Adrenal gland (tissue), 12 donors: ENCODE data around the gene RFXANK. TPM values are rescaled to one million over a fixed set of nuclear protein-coding genes. Genes with fewer than 3 reads are reported as not detected.

Experiments
- DNase-seq, 7 donors: peaks; one replicate each; pipeline ENCODE4 v3.0.0-alpha.2; 2019 to 2020
- H3K27ac ChIP-seq, 5 donors: fragments of 200-600 bp; sonication (generic) in 4 of 5; 1 replicate in 3 of 5; 2 replicates in 2 of 5; pipeline versions ENCODE4 v1.5.1 to v1.8.0; 2016 to 2020; ENCODE audit warnings: mild to moderate bottlenecking in 1 of 5
- H3K27me3 ChIP-seq: fragments of 200-600 bp; 2 replicates; pipeline ENCODE4 v1.8.0; 2021
- H3K36me3 ChIP-seq, 2 donors: fragments of 200-600 bp; replicated peaks in 1 of 2; 1 replicate in 1 of 2; 2 replicates in 1 of 2; pipeline versions ENCODE4 v1.5.1 to v1.8.0; 2018 to 2022
- H3K4me1 ChIP-seq, 2 donors: fragments of 200-600 bp; replicated peaks in 1 of 2; 1 replicate in 1 of 2; 2 replicates in 1 of 2; pipeline versions ENCODE4 v1.5.1 to v1.8.0; 2018 to 2021
- H3K4me3 ChIP-seq, 4 donors: fragments of 200-600 bp; sonication (generic) in 3 of 4; one replicate each; pipeline ENCODE4 v1.5.1; 2016 to 2018
- H3K9me3 ChIP-seq, 3 donors: fragments of 200-600 bp; sonication (generic) in 1 of 3; replicated peaks in 1 of 3; 1 replicate in 2 of 3; 2 replicates in 1 of 3; pipeline versions ENCODE4 v1.5.1 to v1.8.0; 2016 to 2021
- POLR2A ChIP-seq, 2 donors: fragments of 450-650 bp; IDR thresholded peaks; one replicate each; pipeline ENCODE4 v1.6.1; 2017; ENCODE audit warnings: antibody characterized with exemption in 2 of 2, mild to moderate bottlenecking in 2 of 2, moderate library complexity in 1 of 2
- WGBS, 4 donors: extraction: QIAGEN DNeasy Blood & Tissue Kit in 2 of 4; methylation state at CpG; one replicate each; pipeline versions ENCODE4 v1.1.5 to v1.1.7; 2013 to 2017; 5-methylcytosine and 5-hydroxymethylcytosine counted together
- intact Hi-C, 2 donors: fragments of 100-400 bp; cut with DNase I; formaldehyde crosslinking; loops; one replicate each; pipeline versions ENCODE4 v1.14.1 to v1.15.0; 2022 to 2023
- polyA plus RNA-seq, 3 donors: library from polyadenylated mRNA; stranded (reverse); fragments of 200-250 nt in 2 of 3; fragments of 350-450 nt in 1 of 3; fragmentation: Illumina TruSeq in 1 of 3; extraction: RNeasy Lipid Tissue Mini Kit (QIAGEN cat#74804) in 1 of 3; gene quantifications; one replicate each; pipeline ENCODE4 v1.2.3, GENCODE V29; 2013 to 2014
- total RNA-seq, 9 donors: library from RNA; depleted of rRNA in 4 of 9; stranded (reverse); fragments of >200 nt in 4 of 9; fragments of 120-200 nt in 1 of 9; fragmentation: NEBNext Ultra II Directional in 1 of 9; extraction: Animal tissue kit (Norgen Biotek cat#: 25700) in 1 of 9; gene quantifications; one replicate each; pipeline versions ENCODE4 v1.1.0 to v1.2.4, GENCODE V29; 2013 to 2023
- TF ChIP-seq, protein P1 (sequence below), 6 experiments: fragments of 450-650 bp in 4 of 6; fragments of 200-600 bp in 2 of 6; sonication (generic) in 1 of 6; IDR thresholded peaks; 1 replicate in 5 of 6; 2 replicates in 1 of 6; pipeline versions ENCODE4 v1.5.1 to v1.8.0; 2016 to 2021; ENCODE audit warnings: antibody characterized with exemption in 6 of 6, mild to moderate bottlenecking in 2 of 6, moderate library complexity in 1 of 6
- donor health status: healthy with polysubstance abuse.
- donor health status: Bipolar disorder and iron deficiency.
- donor health status: DM: yes; HTN: yes; CAD: no.
- donor health status: DM: no; HTN: no; CAD: no.
- donor health status: DM: no; HTN: no; CAD: no.
- donor health status: DM: yes; HTN: yes; CAD: no.

Gene RFXANK
- total and polyA plus RNA-seq, 12 donors = 21.7 to 195 (median 52.4) TPM

DNA sequence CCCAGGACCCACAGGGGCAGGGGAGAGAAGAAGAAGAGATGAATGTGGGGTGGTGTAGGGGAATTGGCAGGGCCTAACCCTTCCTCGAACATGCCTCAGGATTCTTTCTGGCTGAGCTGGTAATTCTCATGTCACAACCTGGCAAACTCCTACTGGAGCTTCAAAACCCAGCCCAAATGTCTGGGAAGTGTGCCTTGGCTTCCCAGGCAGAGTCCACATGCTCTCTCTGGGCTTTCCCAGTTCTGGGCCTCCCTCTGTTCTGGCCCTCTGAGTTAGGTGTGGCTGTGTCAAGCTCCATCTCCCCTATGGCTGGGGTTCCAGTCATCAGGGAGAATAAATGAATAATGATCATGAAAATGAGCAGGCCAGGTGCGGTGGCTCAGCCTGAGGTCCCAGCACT is 42.6 kb upstream of the RFXANK start:
- 78 to 92% (median 85%) methylated on average over 2 of the region's 2 CpGs for WGBS, 4 donors
- no peaks in the 10 kb centered on the region for H3K36me3 ChIP-seq
- no peak overlapping the region for H3K4me3 ChIP-seq
- H3K27me3 ChIP-seq = no peaks in the 10 kb centered on the region
- H3K9me3 ChIP-seq = no peaks in the 10 kb centered on the region
- TF ChIP-seq POLR2A (IDR thresholded peaks at IDR 0.05) = no peak
- TF ChIP-seq, protein P1, sequence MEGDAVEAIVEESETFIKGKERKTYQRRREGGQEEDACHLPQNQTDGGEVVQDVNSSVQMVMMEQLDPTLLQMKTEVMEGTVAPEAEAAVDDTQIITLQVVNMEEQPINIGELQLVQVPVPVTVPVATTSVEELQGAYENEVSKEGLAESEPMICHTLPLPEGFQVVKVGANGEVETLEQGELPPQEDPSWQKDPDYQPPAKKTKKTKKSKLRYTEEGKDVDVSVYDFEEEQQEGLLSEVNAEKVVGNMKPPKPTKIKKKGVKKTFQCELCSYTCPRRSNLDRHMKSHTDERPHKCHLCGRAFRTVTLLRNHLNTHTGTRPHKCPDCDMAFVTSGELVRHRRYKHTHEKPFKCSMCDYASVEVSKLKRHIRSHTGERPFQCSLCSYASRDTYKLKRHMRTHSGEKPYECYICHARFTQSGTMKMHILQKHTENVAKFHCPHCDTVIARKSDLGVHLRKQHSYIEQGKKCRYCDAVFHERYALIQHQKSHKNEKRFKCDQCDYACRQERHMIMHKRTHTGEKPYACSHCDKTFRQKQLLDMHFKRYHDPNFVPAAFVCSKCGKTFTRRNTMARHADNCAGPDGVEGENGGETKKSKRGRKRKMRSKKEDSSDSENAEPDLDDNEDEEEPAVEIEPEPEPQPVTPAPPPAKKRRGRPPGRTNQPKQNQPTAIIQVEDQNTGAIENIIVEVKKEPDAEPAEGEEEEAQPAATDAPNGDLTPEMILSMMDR (IDR thresholded peaks at IDR 0.05) = no peak
- DNase-seq = no peak
- no peaks in the 10 kb centered on the region for H3K4me1 ChIP-seq
- intact Hi-C loops = loop anchor here (10.0 kb wide), 2 partner anchors 95 to 195 kb away; no protein-coding TSS in a partner anchor
- H3K27ac ChIP-seq = no peak overlapping the region

- no peak for DNase-seq
- Histone ChIP-seq H3K36me3 (no peaks in the 10 kb centered on the region), H3K4me1 (no peaks in the 10 kb centered on the region), H3K4me3 (no peak overlapping the region), H3K27ac (no peak overlapping the region), H3K9me3 (no peaks in the 10 kb centered on the region), H3K27me3 (no peaks in the 10 kb centered on the region)
- 74 to 81% (median 77%) methylated on average over 11 of the region's 11 CpGs for WGBS, 4 donors
- TF ChIP-seq, protein P1 (IDR thresholded peaks at IDR 0.05) = no peak
- TF ChIP-seq POLR2A (IDR thresholded peaks at IDR 0.05) = no peak
- intact Hi-C loops = no loop called here
Measured at GRCh38 chr19:19151418-19151817, 40.6 kb upstream of the RFXANK start.

- intact Hi-C loops = no loop called here
- H3K27me3 ChIP-seq = no peaks in the 10 kb centered on the region
- H3K9me3 ChIP-seq = no peaks in the 10 kb centered on the region
- H3K36me3 ChIP-seq = no peaks in the 10 kb centered on the region
- no peak overlapping the region for H3K27ac ChIP-seq
- DNase-seq = no peak
- no peak overlapping the region for H3K4me3 ChIP-seq
- 76 to 82% (median 79%) methylated on average over 9 to 13 of the region's 13 CpGs for WGBS, 4 donors
- TF ChIP-seq, protein P1 (IDR thresholded peaks at IDR 0.05) = no peak
- no peak for TF ChIP-seq POLR2A (IDR thresholded peaks at IDR 0.05)
- H3K4me1 ChIP-seq = no peaks in the 10 kb centered on the region
Measured at GRCh38 chr19:19152668-19153384, 39.2 kb upstream of the RFXANK start.

DNA sequence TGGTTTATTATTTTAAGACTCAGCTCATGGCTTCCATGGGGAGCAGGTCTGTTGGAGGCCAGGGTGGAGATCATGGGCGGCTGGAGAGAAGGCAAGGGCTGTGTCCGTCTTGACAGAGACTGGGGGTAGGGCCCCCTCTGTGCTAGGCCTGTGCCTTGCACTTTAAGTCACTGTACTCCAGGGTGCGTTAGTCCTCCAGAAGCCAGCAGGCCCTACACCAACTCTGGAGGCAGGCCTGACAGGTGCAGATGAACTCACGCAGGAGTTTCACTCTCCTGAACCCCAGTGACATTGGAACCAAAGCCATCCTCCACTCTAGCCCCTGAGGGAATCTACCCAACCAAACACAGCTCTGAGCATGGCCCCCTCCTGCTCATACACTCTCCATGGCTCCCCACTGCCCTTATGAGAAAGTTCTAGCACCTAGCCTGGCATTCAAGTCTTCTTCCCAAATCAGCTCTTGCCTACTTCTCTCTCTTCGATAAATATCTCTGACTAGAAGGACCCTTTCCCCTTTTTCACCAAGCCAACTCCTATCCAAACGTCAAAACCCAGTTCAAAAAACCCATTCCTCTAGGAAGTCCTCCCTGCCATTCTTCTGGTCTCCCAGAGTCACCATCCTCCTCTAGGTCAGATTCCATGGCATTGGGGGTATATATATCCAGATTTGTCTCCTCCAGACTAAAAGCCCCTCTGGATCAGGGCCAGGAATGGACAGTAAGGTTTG is 37.1 kb upstream of the RFXANK start:
- WGBS, 4 donors = 90 to 95% (median 91%) methylated on average over 5 to 6 of the region's 6 CpGs
- Histone ChIP-seq H3K4me3 (no peak overlapping the region), H3K4me1 (no peaks in the 10 kb centered on the region), H3K27me3 (no peaks in the 10 kb centered on the region), H3K27ac (no peak overlapping the region), H3K36me3 (no peaks in the 10 kb centered on the region), H3K9me3 (no peaks in the 10 kb centered on the region)
- TF ChIP-seq POLR2A (IDR thresholded peaks at IDR 0.05) = no peak
- TF ChIP-seq, protein P1 (IDR thresholded peaks at IDR 0.05) = no peak
- no peak for DNase-seq
- intact Hi-C loops = no loop called here
